AG09319 (cell line): Measurements from ENCODE around the gene SV2C.

Experiments
- DNase-seq: peaks from one replicate; pipeline ENCODE4 v3.0.0-alpha.2; 2010; ENCODE audit warnings: low read depth; ENCODE audit errors: extremely low read depth
- CTCF ChIP-seq: IDR thresholded peaks from 2 replicates; pipeline ENCODE4 v1.5.1; 2011; ENCODE audit warnings: low read depth, mild to moderate bottlenecking, inconsistent platforms, low read length, moderate library complexity

SV2C gene

GRCh38 chr5:76194340-76194739 lies 111.2 kb downstream of the SV2C start:
- no peak for DNase-seq
- no peak for TF ChIP-seq CTCF

GRCh38 chr5:76196457-76196856 lies 113.3 kb downstream of the SV2C start:
- no peak for TF ChIP-seq CTCF
- DNase-seq = no peak

- DNase-seq = no peak
- TF ChIP-seq CTCF = no peak
These were observed 113.8 kb downstream of the SV2C start for GRCh38 chr5:76196886-76197489.

- TF ChIP-seq CTCF = no peak
These were observed 114.5 kb downstream of the SV2C start for GRCh38 chr5:76197726-76198125.

GRCh38 chr5:76199336-76200318 lies 116.4 kb downstream of the SV2C start:
- DNase-seq = no peak
- no peak for TF ChIP-seq CTCF

More at GRCh38 chr5:76197726-76198125, 114.5 kb downstream of the SV2C start:
- DNase-seq = no peak

GRCh38 chr5:76202182-76202581 lies 119.0 kb downstream of the SV2C start:
- no peak for TF ChIP-seq CTCF
- DNase-seq = no peak

- no peak for TF ChIP-seq CTCF
- no peak for DNase-seq
These were observed 121.0 kb downstream of the SV2C start for GRCh38 chr5:76204191-76204590.
